Inflammatory macrophage (primary cell): Measurements from ENCODE around the gene SLC14A1.

Experiments used
- DNase-seq, 2 donors: peaks; one replicate each; pipeline ENCODE4 v3.0.0-alpha.2; 2020 to 2022
- total RNA-seq, 18 experiments: gene quantifications; one replicate each; lab custom pipeline; 2026; ENCODE audit warnings: mixed read lengths in 6 of 18, inconsistent platforms in 2 of 18; lab: John Stamatoyannopoulos, UW

The SLC14A1 gene
- total RNA-seq: 0 to 0.57 (median 0.03) reads per million in 18 experiments

DNA sequence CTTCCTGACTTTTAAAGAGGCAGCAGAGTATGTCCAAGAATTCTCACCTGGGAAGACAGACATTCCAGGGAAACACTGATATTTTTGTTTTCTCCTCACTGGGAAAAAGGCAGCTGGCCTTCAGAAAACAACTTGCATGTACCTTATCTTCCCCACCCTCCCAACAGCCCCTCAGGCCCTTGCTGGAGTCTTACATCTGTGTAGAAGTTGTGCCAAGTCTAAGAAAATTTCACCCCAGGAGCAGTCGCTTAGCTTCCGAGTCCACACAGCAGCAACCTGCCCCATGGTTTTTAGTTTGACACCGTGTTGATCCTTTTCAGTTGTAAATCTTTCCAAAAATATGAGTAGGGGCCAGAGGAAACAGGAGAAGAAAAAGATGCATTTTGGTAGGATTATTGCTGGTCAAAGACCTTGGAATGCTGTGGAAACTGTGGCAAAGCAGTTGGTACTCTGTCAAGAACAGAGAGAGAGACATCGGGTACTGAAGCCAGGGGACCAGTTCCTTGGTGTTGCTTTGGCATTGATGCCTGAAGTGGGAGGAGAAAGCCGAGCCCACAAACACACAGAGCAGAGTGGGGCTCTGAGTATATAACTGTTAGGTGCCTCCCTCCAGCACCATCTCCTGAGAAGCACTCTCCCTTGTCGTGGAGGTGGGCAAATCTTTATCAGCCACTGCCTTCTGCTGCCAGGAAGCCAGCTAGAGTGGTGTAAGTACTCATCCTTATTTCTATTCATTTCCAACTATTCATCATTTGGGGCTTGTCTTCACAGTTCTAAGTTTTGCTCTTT, at the start of gene SLC14A1:
Gene SLC14A1 (plus strand): TSS at position 615 of the 789 bp plus-strand sequence. CDS start 6,140 bp downstream, outside the sequence.
- no peak for DNase-seq

DNA sequence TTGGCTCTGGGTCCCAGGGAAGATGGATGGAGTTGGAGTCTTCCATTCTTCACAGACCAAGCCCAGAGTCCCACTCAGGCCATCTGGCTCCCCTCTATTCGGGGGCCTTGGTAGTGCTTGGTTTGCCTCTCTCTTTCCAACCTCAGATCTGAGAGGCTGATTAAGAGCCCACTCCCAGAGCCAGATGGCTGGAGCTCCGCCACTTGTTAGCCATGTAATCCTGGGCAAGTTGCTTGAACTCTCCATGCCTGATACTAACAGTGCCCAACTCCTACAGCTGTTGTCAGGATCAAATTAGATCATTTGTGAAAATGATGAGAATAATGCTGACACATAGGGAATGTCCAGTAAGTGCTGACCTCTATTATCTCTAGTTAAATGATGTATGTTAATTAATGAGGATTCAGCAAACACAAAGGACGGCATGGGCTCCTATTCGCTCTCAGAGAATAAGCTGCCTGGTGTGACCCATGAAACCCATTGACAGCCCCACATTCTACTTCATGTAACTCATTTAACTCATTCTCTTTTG, 46.6 kb upstream of the SLC14A1 start:
- DNase-seq: no peak

DNA sequence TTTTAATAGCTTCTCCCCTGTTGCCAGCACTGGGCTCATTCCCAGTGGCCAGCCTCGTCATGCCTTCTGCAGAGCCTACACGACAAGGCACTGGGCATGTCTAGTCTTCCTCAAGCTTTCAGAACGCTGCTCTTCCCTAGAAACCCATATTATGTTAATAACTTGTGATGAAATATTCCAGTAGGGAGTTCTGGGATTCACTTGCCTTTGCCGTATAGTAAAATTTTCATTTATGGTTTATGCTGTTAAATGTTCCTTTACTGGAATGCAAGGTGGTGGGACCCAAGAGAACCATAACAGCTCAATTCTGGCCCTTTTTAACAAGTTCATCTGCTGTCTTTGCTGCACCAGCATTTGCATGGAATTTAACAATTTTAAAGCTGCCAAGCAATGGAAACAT, 45.5 kb upstream of the SLC14A1 start:
- DNase-seq: no peak

DNA sequence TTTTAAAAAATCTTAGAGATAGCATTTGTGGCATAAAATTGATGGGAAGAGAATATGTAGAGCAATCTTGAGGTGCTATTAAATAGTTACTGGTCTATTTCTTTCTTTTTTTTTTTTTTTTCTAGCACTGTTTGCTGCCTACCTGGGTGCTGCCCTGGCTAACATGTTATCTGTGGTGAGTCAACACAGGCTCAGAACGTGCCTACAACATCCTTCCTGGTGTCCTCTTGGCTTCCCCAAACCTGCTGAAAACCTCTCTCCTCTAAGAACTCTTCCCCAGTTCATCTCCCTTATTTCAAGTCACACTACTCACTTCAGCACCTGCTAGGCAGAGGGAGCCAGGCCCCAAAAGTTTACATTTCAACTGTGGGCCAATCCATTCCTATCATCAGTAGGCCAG, 45.1 kb upstream of the SLC14A1 start:
- no peak for DNase-seq

DNA sequence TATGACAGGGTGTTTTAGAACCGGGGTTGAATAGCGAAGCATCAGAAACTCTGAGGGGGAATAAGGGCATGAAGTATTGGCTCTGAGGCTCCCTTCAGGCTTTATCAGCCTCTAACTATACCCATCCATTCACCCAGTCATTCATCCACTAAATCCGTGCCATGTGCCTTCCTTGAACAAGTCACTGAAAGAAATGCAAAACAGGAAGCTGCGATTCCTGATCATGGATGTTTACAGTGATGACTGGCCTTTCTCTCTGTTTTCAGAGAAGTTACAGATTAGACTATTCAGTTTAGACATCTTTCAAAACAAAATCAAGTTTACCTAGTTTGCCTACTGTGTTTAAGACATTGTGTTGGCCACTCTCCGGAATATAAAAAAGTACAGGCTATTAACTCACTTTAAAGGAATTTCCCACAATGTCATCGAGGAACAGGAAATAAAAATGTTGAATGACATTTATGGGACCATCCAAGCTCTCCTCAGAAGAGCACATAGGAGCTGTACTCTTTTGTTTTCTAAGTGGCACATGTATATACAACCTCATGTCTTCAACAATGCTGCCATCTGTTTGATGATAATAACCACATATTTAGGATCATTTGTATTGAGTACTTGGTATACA, 43.8 kb upstream of the SLC14A1 start:
- peak in 1 of 2 donors; percentile 34 for DNase-seq

DNA sequence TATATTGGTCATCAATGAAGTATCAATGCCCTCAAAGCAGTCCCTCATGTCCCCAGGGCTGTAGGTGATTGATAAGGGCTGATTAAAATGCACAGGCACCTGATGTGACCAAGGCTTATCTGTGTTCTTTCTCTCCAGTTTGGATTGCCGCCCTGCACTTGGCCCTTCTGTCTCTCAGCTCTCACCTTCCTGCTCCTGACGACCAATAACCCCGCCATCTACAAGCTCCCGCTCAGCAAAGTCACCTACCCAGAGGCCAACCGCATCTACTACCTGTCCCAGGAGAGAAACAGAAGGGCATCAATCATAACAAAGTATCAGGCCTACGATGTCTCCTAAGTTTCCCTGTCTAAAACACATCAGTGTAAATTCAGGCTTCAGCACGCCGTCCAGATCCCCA, 41.8 kb upstream of the SLC14A1 start:
- no peak for DNase-seq

DNA sequence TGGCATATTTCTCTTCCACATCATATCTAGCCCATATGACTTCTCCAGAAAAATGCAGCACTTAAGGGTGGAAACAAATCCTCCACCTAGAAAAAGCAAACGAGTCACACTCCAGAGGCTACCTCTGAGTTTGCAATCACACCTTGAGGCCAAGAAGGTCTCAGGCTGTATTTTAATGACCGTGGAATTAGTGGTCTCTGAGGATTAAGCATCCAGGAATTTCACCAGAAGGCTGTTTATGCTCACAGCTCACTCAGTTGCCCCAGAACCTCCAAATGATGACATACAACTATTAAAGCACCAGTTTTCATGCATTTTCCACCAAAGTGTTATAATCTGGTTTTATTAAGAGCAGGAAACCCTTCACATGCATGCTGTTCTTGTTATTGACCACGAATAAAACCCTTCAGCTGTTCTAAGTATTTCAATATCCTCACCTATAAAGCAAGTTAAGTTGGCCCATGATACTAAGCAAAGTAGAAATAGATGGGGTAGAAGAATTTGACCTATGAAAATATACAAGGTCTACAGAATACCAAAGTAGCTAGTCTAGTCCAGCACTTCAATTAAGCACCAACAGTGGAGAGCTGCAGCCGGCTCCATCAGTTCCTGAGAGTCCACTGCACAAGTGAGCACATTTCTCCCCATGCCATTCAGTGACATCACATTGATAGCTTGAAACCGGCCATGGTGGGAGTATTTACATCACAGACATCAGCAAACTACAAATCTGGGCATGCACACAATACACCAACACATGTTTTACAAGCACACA, 39.5 kb upstream of the SLC14A1 start:
- DNase-seq: no peak

DNA sequence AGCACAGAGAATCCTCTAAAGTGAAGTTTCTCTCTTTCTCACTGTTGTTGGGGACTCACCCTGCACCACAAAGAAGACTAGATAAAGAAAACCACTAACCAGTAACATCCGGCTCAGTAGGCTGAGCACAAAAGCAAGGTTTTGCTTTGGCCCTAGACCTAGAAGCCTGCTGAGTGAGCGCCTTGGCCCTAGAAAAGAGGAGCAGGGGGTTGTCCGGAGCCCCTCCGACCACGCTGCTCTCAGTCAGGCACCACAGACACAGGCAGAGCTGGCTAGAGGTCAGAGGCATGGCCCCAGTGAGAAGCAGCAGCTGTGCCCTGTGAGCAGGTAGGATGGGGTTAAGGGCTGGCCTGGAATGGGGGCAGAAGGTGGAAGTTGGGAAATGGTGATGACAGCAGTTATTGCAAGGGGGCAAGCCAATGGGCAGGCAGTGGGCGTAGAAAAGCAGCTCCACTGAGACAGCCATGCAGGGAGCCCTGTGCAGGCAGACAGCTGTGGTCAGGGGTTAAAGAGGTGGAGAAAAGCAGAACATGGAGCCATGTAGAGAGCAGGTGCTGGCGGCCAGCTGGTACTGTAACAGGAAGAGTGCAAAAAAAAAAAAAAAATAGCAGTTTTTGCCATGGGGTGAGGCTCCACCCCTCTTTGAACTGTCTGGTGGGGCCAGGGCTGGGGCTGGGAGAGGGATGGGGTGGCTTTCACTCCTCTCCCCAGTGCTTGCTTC, 36.9 kb upstream of the SLC14A1 start:
- DNase-seq: peak; percentile 91 to 96

DNA sequence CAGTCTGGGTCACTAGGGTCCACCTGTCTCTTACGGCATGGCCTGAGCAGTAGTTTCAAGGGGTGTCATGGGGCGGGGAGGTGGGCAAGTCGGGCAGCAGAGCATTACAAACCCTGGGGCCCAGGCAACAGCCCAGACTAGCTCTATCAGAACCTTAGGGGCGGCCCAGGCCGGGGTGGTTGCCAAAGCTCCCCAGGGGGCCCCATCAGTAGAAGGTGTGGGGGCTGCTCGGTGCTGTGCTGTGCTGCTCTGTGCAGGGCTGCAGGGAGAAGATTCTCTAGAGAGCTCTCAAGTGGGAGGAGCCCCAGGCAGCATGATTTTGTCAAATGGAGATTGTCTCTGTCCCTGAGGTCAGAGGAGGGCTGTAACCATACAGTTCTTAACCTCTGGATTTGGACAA, 36.4 kb upstream of the SLC14A1 start:
- DNase-seq: peak in 1 of 2 donors; percentile 15

DNA sequence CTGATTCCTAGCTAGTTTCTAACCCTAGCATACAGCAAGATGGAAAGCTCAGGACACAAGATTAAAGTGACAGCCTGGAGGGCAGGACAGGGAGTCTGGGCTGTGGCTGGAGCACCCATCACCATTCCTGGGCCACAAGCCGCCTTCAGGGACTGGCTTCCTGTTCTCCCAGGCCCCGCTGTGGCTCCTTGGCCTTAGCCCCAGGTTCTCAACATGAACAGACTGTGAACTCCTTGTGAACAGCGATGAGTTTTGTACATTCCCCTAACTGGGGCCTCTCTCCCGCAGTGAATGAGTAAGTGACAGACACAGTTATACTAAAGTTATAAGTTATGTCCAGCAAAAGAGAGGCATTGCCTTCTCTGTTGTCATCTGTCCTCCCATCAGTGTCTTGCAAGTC, 35.9 kb upstream of the SLC14A1 start:
- no peak for DNase-seq

DNA sequence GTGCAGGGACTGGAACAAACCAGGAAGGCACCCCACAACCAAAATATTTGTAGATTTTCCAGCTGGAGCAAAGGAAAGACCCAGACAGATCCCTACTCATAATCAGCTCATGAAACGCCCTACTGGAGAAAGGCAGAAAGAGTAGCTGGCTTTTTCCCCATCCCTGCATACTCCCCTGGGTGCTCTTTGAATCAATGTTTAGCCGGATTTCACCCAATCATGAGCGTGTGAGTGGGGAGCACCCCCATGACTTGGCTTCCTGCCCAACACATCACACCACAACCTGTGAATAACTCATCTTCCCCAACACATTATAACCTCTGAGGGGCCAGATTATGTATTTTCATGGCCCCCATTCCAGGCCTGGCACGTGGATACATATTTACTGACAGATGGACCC, 35.1 kb upstream of the SLC14A1 start:
- DNase-seq: peak; percentile 23 to 26

DNA sequence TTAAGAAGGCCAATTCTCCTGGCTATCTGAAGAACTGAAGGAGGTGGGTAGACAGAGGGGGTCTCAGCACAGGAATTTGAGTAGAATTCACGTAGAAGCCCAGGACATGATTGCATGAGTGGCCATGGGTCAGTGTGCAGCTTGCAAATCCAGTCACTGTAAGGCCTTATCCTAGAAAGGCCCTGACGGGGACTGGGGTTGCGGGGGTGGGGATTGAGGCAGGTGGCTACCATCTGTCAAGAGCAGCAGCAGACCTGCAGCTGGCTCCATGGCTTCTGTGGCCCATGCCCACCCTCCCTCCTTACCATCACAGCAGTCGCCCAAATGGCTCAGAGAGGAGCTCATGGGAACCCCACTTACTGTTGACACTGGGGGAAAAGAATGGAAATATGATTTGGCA, 34.6 kb upstream of the SLC14A1 start:
- no peak for DNase-seq

DNA sequence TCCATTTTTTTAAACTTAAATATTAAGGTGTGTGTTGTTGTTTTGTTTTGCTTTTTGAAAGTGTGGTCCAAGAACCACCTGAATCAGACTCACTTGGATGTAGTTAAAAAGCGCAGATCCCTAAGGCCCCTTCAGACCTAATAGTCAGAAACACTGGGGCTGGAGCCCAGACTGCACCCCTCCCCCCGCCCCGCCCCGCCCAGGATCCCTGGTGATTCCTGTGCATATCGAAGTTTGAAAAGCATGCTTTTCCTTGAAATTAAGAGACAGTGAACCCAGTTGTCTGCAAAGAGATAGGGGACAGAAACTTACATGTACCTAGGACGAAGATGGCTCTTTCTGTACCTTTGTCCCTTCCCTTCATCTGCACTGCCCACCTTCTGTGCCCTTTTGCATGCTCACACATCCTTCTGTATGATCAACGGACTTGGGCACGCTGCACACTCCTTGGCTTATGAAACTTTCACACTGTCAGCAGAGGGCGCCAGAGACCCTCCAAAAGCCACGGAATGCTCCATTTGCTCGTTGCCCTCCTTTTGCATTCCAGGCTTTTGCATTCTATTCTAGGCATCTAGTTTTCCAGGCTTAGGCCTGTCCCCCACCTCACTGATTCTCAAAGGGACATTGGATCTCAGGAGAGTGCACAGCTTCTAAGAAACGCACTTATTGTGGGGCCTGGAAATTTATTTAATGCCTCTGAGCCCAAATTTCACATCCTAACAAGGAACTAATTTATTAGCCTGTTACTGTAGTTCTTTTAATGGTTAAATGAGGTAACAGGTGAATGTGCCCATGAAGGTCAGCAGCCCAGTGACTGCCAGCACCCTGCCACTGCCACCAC, 32.8 kb upstream of the SLC14A1 start:
- peak; percentile 76 to 80 for DNase-seq

DNA sequence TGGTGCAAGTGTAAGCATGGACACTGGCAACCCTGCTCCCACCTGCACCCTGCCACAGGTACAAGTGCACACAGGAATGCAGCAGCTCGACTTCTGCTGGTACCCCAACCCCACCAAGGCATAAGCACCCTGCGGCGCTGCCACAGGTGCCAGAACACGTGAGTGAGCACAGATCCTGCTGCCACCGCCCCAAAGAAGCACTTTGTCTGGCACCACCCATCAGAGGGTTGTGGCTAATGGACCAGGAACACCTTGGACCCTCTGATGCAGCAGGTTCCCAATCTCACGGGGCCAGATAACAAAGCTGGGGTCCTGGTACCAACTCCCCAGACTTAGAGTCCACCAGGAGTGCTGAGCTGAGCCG, 32.2 kb upstream of the SLC14A1 start:
- DNase-seq: no peak

DNA sequence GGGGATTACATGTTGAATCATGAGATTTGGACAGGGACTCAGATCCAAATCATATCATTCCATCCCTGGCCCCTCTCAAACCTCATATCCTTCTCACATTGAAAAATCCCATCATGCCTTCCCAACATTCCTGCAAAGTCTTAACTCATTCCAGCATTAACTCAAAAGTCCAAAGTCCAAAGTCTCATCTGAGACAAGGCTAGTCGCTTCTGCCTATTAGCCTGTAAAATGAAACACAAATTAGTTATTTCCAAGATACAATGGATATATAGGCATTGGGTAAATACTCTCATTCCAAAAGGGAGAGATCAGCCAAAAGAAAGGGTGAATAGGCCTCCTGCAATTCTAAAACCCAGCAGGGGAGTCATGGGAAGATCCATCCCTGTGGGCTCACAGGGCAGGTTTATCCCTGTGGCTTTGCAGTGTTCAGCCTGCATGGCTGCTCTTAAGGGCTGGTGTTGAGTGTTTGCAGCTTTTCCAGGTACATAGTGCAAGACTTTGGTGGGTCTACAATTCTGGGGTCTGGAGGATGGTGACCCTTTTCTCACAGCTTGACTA, 21.2 kb upstream of the SLC14A1 start:
- no peak for DNase-seq

DNA sequence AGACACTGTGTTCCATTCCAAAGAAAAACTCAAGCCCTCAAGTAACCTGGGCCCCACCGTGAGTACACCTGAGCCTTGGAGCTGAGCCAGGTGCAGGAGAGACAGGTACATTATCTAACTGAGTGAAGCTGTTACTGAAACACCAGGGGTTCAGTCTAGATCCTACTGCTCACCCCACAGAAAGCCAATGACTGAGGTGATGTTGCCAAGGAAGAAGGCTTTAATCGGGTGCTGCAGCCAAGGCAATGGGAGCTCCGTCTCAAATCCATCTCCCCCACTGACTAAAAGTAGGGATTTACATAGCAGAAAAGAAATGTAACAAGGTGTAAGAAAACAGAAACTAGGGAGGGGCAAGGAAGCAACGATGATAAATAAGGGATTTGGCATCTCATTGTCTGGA, 15.2 kb upstream of the SLC14A1 start:
- DNase-seq: no peak

DNA sequence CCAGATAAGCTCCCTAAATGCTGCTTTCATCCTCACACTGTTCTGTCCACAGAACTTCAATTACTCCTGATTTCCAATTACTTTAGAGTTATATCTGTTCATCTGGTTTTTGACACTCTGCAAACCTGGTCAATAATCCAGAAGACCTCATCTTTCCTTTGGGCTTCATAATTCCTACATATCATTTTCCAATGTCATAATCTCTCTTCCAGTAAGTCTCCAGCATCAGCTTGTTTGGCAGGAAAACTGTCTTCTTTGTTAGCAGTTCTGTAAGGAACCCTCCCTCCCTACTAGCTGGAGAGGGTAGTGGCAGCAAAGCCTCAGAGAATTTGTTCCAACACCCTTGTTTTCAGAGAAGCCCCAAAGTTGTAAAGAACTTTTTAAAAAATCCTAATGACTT, 11.9 kb upstream of the SLC14A1 start:
- DNase-seq: no peak

DNA sequence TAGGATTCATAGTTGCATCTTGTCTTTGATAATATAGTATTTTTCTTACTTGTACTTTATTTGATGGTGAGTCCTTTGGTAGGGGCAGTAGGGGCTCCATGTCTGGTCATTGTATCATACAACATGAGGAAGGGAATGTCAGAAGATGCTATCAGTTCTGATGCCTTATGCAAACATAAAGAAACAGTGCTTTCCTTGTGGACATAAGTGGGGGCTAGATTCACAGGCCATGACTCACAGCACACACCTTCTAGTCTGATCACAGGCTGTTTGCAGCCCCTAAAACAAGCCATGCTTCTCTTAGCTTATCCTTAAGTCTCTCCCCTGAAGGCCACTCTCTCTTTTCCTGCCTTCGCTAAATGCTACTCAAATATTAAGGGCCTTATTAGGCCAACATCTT, 10.7 kb upstream of the SLC14A1 start:
- no peak for DNase-seq

DNA sequence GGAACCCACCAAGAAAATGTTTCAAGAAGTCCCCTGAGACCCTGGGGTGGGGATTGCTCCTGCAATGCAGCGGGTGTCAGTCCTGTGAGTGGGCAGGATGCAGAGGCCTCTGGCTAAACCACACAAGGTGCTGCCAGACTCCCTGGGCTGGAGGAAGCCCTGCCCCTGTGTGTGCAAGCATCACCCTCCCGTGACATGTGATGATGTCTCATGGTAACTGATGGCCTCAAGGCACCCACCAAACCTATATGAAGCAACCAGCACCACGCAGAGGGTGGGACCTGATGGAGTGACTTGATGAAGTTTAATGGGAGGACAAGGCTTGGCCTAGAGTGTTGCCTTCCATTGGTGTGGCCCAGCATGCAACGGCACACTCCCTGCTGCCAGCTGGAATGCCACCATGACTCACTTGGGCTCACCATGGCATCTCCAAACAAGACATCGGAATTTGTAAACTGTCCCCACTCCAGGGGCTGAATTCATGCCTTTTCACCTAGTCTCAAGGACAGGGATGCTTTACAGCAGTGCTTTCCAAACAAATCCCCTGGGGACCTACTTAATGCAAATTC, 8.7 kb upstream of the SLC14A1 start:
- DNase-seq: peak in 1 of 2 donors; percentile 13

DNA sequence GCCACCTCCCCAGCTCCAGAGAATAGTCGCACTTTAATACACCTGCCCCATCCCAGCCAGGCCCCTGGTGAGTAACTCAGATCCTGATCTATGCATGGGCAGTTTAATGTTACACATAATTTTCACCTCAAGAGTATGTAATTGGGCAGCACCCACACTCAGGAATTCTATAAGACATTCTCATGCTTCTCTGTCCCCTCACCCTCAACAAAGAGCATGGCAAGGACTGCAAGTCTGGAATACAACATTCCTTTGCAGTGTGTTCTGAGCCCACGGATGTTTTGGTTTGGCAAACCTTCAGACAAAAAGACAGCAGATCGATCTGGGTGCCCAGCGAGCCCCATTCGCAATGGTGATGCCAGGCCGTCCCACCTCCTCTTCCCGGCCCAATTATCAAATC, 4.9 kb upstream of the SLC14A1 start:
- DNase-seq: no peak

DNA sequence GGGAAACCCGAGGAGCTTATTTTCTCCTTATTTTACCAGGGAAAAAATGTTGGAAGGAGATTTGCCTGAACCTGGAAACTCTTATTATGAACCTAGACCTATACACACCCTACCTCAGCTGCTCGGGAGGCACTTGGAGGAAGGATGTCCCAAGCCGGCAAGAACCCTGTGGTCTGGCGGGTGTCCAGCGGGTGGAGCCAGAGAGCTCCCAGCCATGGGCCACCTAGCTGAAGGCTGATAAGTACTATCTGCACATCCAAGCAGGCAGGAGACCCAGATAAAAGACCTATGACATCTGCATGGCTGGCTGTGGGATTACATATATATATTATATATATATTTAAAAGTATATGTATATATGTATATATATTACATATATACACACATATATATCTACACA, 1.1 kb upstream of the SLC14A1 start:
- DNase-seq: peak; percentile 79 to 83
